ENCODE measurements around the gene KLHL28.

The KLHL28 gene

GRCh38 chr14:44952391-44953110, 9.2 kb downstream of the KLHL28 start:
- no peak overlapping the region for H3K4me3 ChIP-seq (ENCODE audit: low read depth, low read length)
- TF ChIP-seq, protein P1, sequence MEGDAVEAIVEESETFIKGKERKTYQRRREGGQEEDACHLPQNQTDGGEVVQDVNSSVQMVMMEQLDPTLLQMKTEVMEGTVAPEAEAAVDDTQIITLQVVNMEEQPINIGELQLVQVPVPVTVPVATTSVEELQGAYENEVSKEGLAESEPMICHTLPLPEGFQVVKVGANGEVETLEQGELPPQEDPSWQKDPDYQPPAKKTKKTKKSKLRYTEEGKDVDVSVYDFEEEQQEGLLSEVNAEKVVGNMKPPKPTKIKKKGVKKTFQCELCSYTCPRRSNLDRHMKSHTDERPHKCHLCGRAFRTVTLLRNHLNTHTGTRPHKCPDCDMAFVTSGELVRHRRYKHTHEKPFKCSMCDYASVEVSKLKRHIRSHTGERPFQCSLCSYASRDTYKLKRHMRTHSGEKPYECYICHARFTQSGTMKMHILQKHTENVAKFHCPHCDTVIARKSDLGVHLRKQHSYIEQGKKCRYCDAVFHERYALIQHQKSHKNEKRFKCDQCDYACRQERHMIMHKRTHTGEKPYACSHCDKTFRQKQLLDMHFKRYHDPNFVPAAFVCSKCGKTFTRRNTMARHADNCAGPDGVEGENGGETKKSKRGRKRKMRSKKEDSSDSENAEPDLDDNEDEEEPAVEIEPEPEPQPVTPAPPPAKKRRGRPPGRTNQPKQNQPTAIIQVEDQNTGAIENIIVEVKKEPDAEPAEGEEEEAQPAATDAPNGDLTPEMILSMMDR (conservative IDR thresholded peaks at IDR 0.05; ENCODE audit: low read depth, low read length), result no peak
- DNase-seq (ENCODE audit: low read depth), result no peak

DNA sequence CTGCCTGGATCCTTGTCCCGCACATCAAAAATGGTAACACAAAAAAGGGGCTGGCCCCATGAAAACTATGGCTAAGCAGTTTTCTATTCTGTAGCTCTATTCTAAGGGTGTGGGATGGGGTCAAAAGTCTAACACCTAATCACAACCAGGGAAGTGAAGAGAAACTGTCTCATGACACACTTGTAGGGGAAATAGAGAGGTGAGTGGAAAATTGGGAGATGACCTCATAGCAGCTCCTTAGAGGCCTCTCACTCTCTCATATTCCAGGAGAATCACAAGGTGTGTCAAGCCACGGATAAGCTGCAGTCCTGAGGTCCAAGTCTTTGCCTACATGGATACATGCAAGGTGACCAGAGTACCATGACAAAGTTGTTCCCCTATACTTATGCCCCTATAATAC, 10.7 kb downstream of the KLHL28 start:
- no peak for DNase-seq (ENCODE audit: low read depth)
- no peak overlapping the region for H3K4me3 ChIP-seq (ENCODE audit: low read depth, low read length)
- TF ChIP-seq, protein P1 (conservative IDR thresholded peaks at IDR 0.05; ENCODE audit: low read depth, low read length), result no peak

DNA sequence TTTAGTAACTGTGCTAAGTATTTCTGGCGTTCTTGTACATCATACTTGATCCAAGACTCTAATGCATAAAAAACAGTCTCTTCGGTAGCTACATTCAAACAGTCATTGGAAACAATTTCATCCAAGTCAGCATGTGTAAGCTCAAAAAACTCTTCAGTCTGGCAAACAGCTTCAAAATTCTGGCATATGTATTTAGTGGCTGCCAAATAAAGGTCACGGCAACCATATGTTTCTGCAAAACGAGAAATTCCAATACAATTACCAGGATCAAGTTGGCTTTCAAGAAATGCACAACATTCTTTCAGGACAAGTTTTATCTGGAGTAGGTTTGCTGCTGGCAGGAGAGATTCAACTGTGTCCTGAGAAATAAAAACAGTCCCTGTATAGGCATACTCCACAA, 16.5 kb downstream of the KLHL28 start:
- DNase-seq (ENCODE audit: low read depth), result peak; percentile 47
- TF ChIP-seq, protein P1 (conservative IDR thresholded peaks at IDR 0.05; ENCODE audit: low read depth, low read length), result no peak
- no peak overlapping the region for H3K4me3 ChIP-seq (ENCODE audit: low read depth, low read length)

DNA sequence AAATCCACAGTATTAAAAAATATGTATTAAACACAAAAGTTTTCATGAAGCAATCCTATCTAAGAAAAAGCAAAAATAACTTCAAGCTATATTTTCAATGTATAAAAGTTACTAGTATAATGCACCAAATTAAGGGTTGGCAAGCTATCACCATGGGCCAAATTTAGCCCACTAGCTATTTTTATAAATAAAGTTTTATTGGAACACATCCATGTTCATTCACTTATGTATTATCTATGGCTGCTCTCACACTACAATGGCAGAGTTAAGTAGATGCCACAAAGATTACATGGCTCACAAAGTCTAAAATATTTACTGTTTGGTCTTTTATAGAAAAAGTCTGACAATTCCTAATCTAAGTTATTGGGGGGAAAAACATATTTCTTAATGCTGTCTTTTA, 17.6 kb downstream of the KLHL28 start:
- no peak for DNase-seq (ENCODE audit: low read depth)
- no peak overlapping the region for H3K4me3 ChIP-seq (ENCODE audit: low read depth, low read length)
- TF ChIP-seq, protein P1 (conservative IDR thresholded peaks at IDR 0.05; ENCODE audit: low read depth, low read length), result no peak

DNA sequence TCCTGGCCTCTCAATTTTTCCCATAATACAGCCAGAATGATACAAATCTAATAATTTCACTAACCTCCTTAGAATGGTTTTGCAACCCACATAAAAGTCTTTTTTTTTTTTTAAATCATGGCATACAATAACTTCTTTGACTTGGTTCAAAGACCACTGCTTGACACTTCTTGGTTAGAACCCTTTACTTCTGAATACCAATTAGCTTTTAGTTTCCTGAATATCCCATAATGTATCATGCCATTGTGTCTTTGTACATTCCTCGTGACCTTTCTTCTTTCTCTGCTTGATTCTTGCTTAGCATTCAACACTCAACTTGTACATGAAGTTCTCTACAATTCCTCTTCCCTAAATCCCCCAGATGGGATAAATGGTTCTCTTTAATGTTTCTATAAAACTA, 19.3 kb downstream of the KLHL28 start:
- no peak for DNase-seq (ENCODE audit: low read depth)
- TF ChIP-seq, protein P1 (conservative IDR thresholded peaks at IDR 0.05; ENCODE audit: low read depth, low read length), result no peak
- H3K4me3 ChIP-seq (ENCODE audit: low read depth, low read length), result no peak overlapping the region

- TF ChIP-seq, protein P1 (conservative IDR thresholded peaks at IDR 0.05; ENCODE audit: low read depth, low read length), result no peak
- no peak for DNase-seq (ENCODE audit: low read depth)
- H3K4me3 ChIP-seq (ENCODE audit: low read depth, low read length), result no peak overlapping the region
These were observed 20.2 kb downstream of the KLHL28 start for GRCh38 chr14:44941591-44941990.

DNA sequence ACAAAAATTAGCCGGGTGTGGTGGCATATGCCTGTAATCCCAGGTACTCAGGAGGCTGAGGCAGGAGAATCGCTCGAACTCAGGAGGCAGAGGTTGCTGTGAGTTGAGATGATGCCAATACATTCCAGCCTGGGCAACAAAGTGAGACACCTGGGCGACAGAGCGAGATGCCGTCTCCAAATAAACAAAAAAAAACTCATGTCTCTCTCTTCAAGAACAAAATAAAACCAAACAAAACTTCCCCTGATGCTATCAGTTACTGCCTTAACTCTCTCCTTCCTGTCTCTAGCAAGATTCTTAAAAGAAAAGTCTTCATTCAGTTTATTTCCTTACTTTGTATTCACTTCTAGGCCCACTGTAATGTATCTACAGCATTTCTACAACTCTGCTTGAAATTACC, 20.8 kb downstream of the KLHL28 start:
- TF ChIP-seq, protein P1 (conservative IDR thresholded peaks at IDR 0.05; ENCODE audit: low read depth, low read length), result no peak
- H3K4me3 ChIP-seq (ENCODE audit: low read depth, low read length), result no peak overlapping the region
- DNase-seq (ENCODE audit: low read depth), result no peak

Measured in choroid plexus epithelial cell (primary cell).